HG02763 (cell line): ENCODE results near the gene VGF.
"Not testable (repeated sequence)": the region's sequence is repeated elsewhere in the genome, so short reads cannot be mapped to it uniquely, and the experiment has no call there.

Experiments used
- ATAC-seq: cut with Tn5 transposase; IDR thresholded peaks from one replicate; pipeline ENCODE4 v1.9.1; 2021; ENCODE audit warnings: mild to moderate bottlenecking, moderate library complexity; ENCODE audit not compliant: unreplicated experiment

Gene VGF

GRCh38 chr7:101165075-101165957, at the start of gene VGF:
Gene VGF, minus strand, starts transcription at chr7:101165569. Its CDS starts 726 bp downstream, at chr7:101164843.
- peak; percentile 66 for ATAC-seq

- no peak for ATAC-seq
These were observed 46.6 kb upstream of the VGF start for GRCh38 chr7:101212014-101212413.

GRCh38 chr7:101211501-101211900, 46.1 kb upstream of the VGF start:
- no peak for ATAC-seq

GRCh38 chr7:101210143-101210542, 44.8 kb upstream of the VGF start:
- no peak for ATAC-seq

GRCh38 chr7:101208794-101209193, 43.4 kb upstream of the VGF start:
- no peak for ATAC-seq

- ATAC-seq, result no peak
These were observed 42.1 kb upstream of the VGF start for GRCh38 chr7:101207459-101207858.

- no peak for ATAC-seq
These were observed 41.3 kb upstream of the VGF start for GRCh38 chr7:101206665-101207042.

- ATAC-seq, result no peak
These were observed 40.7 kb upstream of the VGF start for GRCh38 chr7:101205901-101206664.

- ATAC-seq, result not testable (repeated sequence)
These were observed 38.7 kb upstream of the VGF start for GRCh38 chr7:101203740-101204738.

GRCh38 chr7:101202603-101202918, 37.2 kb upstream of the VGF start:
- no peak for ATAC-seq

GRCh38 chr7:101201695-101202602, 36.6 kb upstream of the VGF start:
- no peak for ATAC-seq

GRCh38 chr7:101200862-101201599, 35.7 kb upstream of the VGF start, which contains the start of gene MOGAT3:
Gene MOGAT3, minus strand, starts transcription at chr7:101201036. Its CDS starts 182 bp downstream, at chr7:101200854.
- no peak for ATAC-seq

- no peak for ATAC-seq
These were observed 35.1 kb upstream of the VGF start for GRCh38 chr7:101200504-101200861.

GRCh38 chr7:101199522-101199921, 34.2 kb upstream of the VGF start:
- ATAC-seq, result not testable (repeated sequence)

- no peak for ATAC-seq
These were observed 33.1 kb upstream of the VGF start for GRCh38 chr7:101198476-101198875.

GRCh38 chr7:101197991-101198390, 32.6 kb upstream of the VGF start:
- no peak for ATAC-seq

- ATAC-seq, result no peak
These were observed 30.5 kb upstream of the VGF start for GRCh38 chr7:101195884-101196283.

GRCh38 chr7:101189109-101189508, 23.7 kb upstream of the VGF start:
- no peak for ATAC-seq

- no peak for ATAC-seq
These were observed 21.6 kb upstream of the VGF start for GRCh38 chr7:101186844-101187428.
